G401 (cell line): ENCODE measurements around the gene MAX. TPM values are rescaled to one million over a fixed set of nuclear protein-coding genes. Genes with fewer than 3 reads are reported as not detected.
"Not testable (repeated sequence)": the region's sequence is repeated elsewhere in the genome, so short reads cannot be mapped to it uniquely, and the experiment has no call there.

Experiments
- DNase-seq: peaks from one replicate; pipeline ENCODE4 v3.0.0-alpha.2; 2015; ENCODE audit warnings: low spot score
- in situ Hi-C: cut with HindIII; loops from 2 replicates; pipeline ENCODE4 v1.10.0; 2016; ENCODE audit warnings: low sequenced_read_pairs, mixed read lengths
- total RNA-seq: library from RNA; depleted of rRNA; stranded (reverse); fragments of >200 nt; shearing (Covaris generic); gene quantifications from 2 replicates; pipeline ENCODE4 v1.2.3, GENCODE V29; 2014; rRNA removed

The MAX gene
- total RNA-seq, 1 experiment from 2014 or later: 23.6 TPM

- in situ Hi-C loops: no loop called here
- DNase-seq: no peak
These were observed 58.3 kb downstream of the MAX start for GRCh38 chr14:65043893-65044595.

GRCh38 chr14:65042731-65043372 lies 59.5 kb downstream of the MAX start:
- in situ Hi-C loops: no loop called here
- no peak for DNase-seq

GRCh38 chr14:65042296-65042695 lies 60.0 kb downstream of the MAX start:
- in situ Hi-C loops: no loop called here
- no peak for DNase-seq

- DNase-seq: no peak
- in situ Hi-C loops: no loop called here
These were observed 60.8 kb downstream of the MAX start for GRCh38 chr14:65041434-65041915.

- DNase-seq: no peak
- in situ Hi-C loops: no loop called here
These were observed 61.5 kb downstream of the MAX start for GRCh38 chr14:65040666-65041433.

GRCh38 chr14:65038966-65039365 lies 63.4 kb downstream of the MAX start:
- DNase-seq: no peak
- in situ Hi-C loops: no loop called here

- peak; percentile 78 for DNase-seq
- in situ Hi-C loops: no loop called here
These were observed 67.3 kb downstream of the MAX start for GRCh38 chr14:65035049-65035448.

GRCh38 chr14:65034021-65034420 lies 68.3 kb downstream of the MAX start:
- peak; percentile 90 for DNase-seq
- in situ Hi-C loops: no loop called here

GRCh38 chr14:65033181-65033580 lies 69.1 kb downstream of the MAX start:
- DNase-seq: no peak
- in situ Hi-C loops: no loop called here

GRCh38 chr14:65032319-65032718 lies 70.0 kb downstream of the MAX start:
- in situ Hi-C loops: no loop called here
- DNase-seq: peak; percentile 99

GRCh38 chr14:65031321-65031720 lies 71.0 kb downstream of the MAX start:
- DNase-seq, in situ Hi-C loops: not testable (repeated sequence)

GRCh38 chr14:65028937-65029336 lies 73.4 kb downstream of the MAX start:
- no peak for DNase-seq

GRCh38 chr14:65027127-65027799 lies 75.1 kb downstream of the MAX start:
- in situ Hi-C loops: no loop called here
- no peak for DNase-seq

More at GRCh38 chr14:65028937-65029336, 73.4 kb downstream of the MAX start:
- in situ Hi-C loops: no loop called here

- DNase-seq: no peak
- in situ Hi-C loops: no loop called here
These were observed 75.8 kb downstream of the MAX start for GRCh38 chr14:65026526-65026925.

GRCh38 chr14:65025818-65026217 lies 76.5 kb downstream of the MAX start:
- in situ Hi-C loops: no loop called here
- DNase-seq: no peak

Other genes with a start within 250 kb of the MAX start
- not detected in 2 replicates for gene SPTB, start 222.6 kb downstream of the MAX start, total RNA-seq
- gene CHURC1, start 188.1 kb downstream of the MAX start, total RNA-seq: 51.0 and 64.1 TPM in 2 replicates
- gene GPX2, start 159.8 kb downstream of the MAX start, total RNA-seq: not detected in 2 replicates
- gene RAB15, start 130.2 kb downstream of the MAX start, total RNA-seq: 15.8 and 26.2 TPM in 2 replicates
- gene FNTB, start 115.6 kb downstream of the MAX start, total RNA-seq: 8.0 and 8.7 TPM in 2 replicates